Measurements from ENCODE around the gene TRPM3.

TRPM3 gene

DNA sequence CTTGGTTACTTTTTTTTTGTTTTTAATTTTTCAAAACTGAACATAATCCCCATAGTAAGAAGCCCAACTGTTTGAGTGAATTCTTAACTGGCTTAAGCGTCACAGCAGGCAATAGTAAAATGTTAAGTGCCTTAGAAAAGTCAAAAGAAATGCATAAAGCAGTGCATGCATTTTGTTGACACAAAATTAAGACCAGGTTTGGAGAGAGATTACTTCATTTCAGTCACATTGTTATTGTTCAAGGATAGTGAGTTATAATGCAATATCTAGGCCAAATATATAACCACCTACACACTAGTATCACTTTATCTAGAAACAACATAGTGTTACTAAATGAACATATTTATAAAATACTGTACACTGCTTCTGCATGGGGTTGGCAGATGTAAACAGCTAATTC, 590.1 kb downstream of the TRPM3 start:
- DNase-seq (ENCODE audit: low read depth in 2 of 3, low spot score in 1 of 3), result no peak

DNA sequence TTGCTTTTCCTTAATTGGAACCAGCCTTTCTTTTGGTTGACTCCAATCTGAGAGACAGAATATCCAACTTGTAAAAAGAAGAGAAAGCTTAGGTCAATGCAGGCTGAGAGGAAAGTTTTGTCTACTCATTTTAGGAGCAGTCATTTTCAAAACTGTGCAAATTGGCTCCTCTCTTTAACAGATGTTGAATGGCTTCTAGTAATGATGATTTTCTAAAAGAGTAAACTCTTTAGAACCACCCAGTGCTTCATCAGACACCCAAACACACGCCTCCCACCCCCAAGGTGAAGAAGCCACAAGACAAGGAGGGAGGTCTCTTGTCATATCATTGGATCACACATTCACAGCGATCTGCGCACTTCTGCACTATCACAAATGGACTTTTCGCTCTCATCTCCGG, 590.7 kb downstream of the TRPM3 start:
- DNase-seq (ENCODE audit: low read depth in 2 of 3, low spot score in 1 of 3), result no peak

DNA sequence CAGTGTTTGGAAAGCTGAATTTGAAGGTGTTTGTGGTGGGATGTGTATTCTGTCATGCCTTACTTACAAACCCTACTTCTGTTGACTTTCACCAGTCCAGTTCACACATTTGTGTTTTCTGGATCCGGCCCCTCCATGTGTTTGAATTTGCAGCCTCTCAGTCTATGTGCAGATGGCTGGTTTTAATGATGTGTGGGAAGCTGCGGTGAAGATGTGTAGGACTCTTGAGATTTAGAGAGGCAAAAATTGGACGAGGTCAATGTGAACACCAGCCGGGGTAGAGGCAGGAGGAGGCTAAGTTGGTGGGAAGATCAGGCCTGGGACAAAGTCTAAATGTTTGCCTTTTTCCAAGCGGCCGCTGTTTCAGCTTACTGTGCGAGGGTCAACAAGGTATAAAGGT, 591.6 kb downstream of the TRPM3 start:
- DNase-seq (ENCODE audit: low read depth in 2 of 3, low spot score in 1 of 3), result no peak

DNA sequence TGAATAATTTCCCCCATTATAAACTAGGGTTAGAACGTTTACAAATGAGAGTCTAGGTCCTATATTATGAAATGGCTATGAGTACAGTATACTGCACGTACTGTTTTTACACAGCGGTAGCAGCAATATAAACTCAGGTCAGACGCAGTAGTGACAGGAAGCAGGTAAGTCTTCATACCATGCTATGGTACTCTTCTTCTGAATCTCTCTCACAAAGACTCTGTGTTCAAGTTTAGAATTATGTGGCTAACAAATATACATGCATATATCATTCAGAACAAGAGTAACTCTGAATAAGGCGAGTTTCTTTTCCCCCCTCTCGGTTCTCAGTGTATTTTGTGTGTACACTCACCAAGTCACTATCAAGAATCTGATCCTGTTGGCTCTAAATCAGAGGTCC, 592.0 kb downstream of the TRPM3 start:
- no peak for DNase-seq (ENCODE audit: low read depth in 2 of 3, low spot score in 1 of 3)

DNA sequence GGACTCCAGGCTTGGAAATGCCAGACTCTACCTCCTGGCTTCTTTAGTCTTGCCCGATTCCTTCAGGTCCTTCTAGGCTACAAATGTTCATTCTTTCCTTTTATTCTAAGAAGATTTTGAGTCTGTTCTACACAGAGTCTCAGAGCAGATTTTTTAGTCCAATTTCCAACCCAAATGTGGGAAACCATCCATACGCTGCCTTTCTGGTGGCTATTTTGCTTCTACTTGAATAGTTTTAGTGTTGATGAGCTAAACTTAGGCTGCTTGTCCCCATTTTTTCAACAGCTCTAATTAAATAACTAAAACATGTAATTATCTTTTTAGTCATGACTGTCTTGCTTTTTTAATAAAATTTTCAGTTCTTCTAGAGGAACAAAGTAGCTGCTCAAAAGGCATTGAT, 594.5 kb downstream of the TRPM3 start:
- no peak for DNase-seq (ENCODE audit: low read depth in 2 of 3, low spot score in 1 of 3)

DNA sequence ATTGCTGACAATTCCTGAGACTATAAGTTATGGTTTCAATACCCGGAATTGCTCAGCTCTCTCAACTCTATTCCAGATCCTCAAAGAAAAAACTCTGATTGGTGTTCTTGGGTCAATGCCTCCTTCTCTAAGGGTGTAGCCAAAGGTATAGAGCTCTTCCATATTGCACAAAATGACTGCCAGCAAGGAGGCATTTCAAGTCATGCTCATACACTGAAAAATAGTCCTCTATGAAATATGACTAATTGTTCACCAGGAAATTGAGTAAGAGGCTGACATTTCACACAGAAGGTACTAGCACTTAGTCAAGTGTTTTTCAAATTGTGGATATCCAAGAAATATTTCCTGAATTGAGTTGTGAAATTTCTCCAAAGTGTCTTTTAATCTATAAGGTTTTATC, 595.9 kb downstream of the TRPM3 start:
- no peak for DNase-seq (ENCODE audit: low read depth in 2 of 3, low spot score in 1 of 3)

DNA sequence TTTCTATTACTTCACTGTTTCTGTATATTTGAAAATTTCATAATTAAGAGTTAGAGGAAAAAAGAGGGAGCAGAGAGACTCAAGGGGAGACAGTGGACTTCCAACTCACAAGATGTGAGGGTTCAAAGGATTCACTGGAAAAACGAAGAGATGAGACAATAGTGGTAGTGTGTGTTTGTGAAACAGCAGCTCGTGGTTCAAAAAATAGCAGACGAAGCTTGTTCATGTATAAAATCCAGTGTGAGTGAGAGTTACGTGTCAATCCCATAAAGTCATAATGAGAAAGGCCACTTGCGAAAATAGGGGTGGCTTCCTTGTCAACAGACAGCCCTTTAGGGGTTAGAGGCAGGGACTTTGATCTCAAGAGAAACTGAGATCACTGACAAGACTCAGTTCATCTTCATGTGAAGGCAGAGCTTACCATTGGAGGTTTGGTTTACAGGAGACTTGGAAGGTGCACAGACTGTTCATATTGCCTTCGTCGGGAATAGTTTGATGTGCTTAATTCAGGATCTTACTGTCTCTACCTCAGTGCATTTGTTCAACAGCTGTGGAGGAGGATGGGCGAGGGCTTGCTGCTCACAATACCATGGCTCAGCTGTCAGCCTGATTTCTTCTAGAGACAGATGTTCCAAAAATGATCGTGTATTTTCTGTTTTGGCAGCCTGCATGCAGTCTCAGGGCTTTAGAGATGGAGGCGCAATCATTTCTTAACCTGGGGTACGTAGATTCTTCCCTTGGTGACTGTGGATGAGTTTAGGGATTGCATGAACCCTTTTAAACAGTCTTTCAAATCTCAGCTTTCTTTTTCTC, 601.3 kb downstream of the TRPM3 start:
- peak in 1 of 3 donors; percentile 21 for DNase-seq (ENCODE audit: low read depth in 2 of 3, low spot score in 1 of 3)

DNA sequence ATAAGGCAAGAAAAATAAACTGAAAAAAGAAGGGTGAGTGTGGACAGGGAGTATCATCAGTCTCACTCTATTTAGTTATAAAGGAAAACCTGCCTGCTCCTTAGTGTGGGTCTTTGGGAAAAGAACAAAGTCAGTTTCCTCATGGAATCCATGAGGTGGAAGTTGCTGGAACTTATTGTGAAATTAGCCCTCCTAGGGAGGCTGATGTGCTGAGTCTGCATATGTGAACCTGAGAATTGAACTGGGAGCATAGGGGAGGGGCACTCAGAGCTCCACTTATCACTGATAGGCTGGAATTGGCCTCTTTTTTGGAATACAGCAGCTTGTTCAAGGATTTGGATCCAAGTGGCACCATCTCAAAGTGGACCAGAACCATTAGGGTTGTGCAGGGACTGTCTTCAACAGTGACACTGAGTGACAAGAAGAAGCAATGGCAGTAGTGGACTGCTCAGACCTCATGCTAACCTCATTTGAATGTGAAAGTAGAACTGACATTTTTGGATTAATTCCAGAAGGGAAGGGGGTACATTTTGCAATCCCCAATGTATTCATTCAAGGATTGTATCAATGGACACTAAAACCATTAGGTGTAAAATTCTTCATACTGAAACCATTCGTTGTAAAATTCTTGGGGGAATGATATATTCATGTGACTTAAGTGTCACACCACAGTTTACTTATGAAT, 603.4 kb downstream of the TRPM3 start:
- DNase-seq (ENCODE audit: low read depth in 2 of 3, low spot score in 1 of 3), result no peak

DNA sequence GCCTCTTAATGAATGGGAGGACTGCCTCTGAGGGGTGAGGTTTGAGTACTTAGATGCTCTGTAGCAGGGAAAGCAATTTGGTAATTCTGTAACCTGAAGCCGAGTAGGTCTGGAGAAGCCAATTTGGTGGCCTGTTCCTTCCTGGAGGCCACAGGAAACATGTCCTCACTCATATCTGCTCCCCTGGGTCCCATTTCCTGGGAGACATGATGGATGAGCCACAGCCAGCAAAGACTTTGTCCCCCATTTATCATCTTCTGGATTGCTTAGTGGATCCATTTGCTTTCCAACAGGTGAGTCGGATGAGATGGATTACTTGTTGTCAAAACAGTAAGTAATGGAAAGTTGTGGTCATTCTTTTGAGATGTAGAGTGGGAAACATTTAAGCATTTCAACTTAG, 607.1 kb downstream of the TRPM3 start:
- DNase-seq (ENCODE audit: low read depth in 2 of 3, low spot score in 1 of 3), result no peak

DNA sequence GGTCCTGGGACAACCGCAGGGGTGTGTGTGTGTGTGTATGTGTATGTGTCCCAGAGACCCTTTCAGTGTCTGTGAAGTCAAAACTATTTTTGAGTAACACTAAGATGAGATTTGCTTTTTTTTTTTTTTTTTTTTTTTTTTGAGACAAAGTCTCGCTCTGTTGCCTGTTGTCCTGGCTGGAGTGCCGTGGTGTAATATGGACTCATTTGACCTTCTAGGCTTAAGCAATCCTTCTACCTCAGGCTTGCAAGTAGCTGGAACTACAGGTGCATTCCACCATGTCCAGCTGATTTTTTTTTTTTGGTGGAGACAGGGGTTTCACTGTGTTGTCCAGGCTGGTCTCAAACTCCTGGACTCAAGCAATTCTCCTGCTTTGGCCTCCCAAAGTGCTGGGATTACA, 609.6 kb downstream of the TRPM3 start:
- DNase-seq (ENCODE audit: low read depth in 2 of 3, low spot score in 1 of 3), result no peak

DNA sequence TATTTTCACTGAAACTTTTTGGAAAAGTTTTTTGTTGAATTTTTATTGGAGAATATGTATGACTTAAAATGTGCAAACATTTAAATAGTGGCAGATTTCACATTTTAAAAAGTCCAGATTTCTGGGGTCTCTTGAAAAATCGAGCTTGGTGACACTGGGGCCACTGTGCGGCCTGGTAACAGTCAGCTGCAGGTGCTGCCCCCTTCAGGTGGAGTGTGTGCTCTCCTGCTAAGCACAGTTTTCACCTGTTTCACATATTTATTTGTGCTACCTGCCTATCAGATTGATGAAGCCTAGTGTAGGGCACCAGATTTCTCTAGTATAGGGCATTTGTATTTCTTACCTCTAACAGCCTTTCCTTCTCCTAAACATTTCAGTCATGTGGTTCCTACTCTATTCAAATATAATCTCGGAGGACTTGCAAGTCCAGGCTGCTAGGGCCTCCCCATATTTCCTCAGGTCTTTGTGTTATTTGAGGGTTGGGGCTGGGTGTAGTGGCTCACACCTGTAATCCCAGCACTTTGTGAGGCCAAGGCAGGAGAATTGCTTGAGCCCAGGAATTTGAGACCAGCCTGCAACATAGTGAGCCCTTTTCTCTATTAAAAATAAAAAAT, 611.2 kb downstream of the TRPM3 start:
- DNase-seq (ENCODE audit: low read depth in 2 of 3, low spot score in 1 of 3), result peak; percentile 17 to 41 (median 24)

DNA sequence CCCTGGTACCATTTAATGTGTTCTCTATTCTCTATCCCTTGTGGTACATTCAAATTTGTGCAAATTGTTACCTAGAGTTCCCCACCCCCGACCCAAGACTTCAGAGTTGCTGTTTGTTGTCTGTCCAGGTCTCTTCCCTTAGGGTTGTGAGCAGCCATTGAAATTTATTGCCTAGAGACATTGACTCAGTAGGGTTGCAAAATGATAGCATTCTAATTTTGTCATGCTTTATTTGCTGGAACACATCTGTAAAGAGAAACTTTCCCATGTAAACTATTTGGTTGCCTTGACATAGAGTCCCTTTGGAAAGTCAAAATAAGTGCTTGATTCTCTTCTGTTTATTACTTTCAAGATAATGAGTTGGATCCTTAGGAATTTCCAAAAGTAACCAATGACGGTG, 615.3 kb downstream of the TRPM3 start:
- DNase-seq (ENCODE audit: low read depth in 2 of 3, low spot score in 1 of 3), result no peak

DNA sequence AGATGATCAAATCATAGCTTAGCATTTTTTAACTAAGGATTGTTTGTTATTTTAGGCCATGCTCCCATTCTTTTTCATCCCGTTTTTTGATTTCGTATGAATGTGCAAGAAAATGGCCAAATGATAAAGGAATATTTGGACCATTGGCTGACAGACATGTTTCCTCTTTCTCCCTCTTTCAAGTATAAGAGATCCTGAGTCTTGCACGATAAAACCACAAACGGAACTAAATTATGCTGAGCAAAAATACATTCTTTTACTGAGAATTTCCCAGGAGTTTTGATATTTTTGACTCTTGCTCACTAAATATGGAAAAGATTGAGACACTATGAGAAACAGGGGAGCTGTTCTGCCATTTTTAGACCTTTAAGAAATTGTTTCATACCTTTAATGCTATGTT, 616.6 kb downstream of the TRPM3 start:
- no peak for DNase-seq (ENCODE audit: low read depth in 2 of 3, low spot score in 1 of 3)

DNA sequence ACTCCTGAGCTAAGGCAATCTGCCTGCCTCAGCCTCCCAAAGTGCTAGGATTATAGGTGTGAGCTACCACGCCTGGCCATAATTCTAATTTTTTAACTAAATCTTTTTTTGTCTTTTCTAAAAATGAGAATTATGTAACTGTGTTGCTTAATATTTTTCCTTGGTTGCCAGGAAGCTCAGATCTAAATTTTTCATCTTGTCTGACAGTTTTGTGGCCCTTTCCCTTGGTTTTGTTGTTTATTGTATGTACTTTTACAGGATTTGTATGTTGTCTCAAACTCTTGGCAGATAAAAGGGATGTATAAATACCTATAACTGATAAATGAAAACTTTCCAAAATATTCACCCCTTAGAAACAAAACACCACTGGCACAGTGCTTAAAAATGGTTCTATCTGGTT, 618.7 kb downstream of the TRPM3 start:
- no peak for DNase-seq (ENCODE audit: low read depth in 2 of 3, low spot score in 1 of 3)

DNA sequence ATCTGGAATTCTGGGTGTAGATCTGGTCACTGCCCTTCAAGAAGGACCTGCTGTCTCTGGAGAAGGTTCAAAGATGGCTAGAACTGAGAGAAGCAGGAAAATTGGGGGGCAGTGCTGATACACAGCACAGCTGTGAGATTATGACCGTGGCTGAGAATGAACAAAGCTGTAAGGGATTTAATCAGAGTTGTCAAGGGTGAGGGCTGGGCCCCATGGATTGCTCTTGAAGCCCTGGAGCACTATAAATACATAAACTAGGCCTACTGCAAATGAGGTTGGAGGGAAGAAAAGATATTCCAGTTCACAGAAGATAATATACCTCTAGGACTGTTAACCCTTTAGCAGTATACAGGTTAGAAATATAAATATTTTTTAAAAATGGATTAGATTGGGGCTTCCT, 620.6 kb downstream of the TRPM3 start:
- no peak for DNase-seq (ENCODE audit: low read depth in 2 of 3, low spot score in 1 of 3)

DNA sequence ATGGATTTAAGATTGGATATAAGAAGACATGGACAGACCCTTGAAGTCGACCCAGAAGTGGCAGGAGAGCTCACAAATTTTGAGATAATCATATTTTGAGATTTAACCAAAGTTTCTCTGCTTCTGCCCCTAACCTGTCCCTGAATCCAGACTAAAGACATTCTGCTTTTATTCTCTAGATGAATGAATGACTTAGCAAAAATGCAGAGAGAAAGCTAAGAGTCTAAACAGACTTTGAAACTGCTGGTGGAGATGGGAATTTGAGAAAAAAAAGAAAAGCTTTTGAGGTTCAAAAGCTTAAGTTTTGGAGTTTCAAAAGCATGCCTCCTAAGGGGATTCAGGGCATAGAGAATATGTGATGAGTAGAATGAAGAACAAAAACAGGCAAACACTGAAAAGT, 621.8 kb downstream of the TRPM3 start:
- no peak for DNase-seq (ENCODE audit: low read depth in 2 of 3, low spot score in 1 of 3)

DNA sequence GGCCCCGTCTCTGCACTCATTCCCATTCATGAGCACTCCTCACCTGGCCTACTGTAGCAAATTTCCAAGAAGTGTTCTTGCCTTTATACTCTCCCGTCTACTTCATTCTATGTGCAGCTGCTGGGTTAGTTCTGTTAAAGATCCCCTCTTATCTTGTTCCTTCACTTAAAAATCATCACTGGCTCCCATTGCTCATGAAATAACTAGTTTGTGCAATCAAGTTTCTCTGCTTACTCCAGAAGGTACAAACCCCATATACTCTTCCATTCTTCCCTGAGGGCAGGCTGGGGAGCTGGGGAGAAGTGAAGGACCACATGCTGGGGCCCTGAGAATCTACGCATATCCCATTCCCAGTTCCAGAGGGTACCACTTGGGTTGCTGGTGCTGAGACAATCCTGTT, 622.6 kb downstream of the TRPM3 start:
- no peak for DNase-seq (ENCODE audit: low read depth in 2 of 3, low spot score in 1 of 3)

DNA sequence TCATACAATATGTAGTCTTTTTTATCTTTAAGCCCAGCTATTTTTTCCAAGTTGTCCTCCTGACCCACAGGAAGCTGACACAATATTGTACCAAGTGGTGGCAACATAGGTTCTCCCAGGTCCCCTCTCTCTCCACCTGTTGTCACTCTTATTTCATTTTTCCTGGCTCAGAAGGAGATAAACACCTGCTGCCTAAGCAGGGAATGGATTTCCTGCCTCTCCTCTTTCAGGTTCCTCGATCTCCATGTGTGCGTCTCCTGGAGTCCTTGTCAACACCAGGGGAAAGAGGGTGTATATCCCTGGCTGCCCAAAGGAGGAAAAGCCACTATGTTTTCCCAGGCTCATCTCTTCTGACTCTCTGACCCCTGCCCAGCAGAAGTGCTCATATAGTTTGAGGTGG, 625.2 kb downstream of the TRPM3 start:
- no peak for DNase-seq (ENCODE audit: low read depth in 2 of 3, low spot score in 1 of 3)

DNA sequence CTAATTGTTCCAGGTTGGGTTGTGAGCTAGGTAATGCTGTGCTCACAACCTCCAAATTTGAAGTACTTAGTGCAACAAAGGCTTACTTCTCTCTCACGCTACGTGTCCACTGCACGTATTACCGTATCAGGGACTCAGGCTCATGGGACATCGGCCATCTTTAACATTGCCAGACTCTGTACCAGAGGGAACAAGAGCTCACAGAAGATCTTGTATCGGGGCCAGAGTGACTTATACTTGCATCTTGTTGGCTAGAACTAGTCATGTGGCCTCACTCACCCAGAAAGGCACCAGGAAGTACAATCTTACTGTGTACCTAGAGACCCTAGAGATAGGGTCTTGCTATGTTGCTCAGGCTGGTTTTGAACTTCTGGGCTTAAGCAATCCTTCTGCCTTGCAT, 625.9 kb downstream of the TRPM3 start:
- no peak for DNase-seq (ENCODE audit: low read depth in 2 of 3, low spot score in 1 of 3)

DNA sequence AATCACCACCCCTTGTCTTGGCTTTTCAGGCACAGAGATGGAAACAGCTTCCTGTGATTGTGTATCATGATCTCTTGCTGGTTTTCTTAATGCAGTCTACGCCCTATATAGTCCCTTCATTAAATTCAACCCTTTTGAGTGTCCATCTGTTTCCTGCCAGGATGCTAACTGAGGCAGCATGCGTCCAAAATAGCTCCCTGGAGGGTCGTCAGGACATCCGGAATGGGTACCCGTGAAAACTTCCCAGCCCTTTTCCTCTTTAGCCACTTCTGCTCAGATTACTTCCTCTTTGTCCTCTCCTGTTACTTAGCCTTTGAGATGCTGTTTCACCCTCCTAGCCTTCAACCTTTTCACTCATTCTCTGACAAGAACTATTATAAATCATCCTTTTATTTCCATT, 627.2 kb downstream of the TRPM3 start:
- no peak for DNase-seq (ENCODE audit: low read depth in 2 of 3, low spot score in 1 of 3)

DNA sequence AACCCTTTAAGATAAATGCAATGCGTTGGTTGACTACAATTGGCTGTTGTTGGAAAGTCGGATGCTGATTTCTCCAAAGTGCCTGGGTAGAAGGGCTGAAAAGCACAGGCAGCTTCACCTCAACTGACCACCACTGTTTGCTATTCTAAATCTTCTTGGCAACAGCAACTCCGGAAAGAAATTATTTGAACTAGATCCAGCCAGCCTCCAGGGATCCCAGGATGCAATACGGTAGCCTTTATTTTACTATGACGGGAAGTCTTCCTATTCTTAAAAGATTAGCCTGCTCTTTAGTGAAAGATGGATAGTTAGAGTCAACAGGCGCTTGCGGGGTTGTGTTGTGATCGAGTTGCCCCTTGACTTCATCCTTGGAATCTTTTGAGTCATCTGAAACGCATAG, 628.4 kb downstream of the TRPM3 start:
- DNase-seq (ENCODE audit: low read depth in 2 of 3, low spot score in 1 of 3), result no peak

DNA sequence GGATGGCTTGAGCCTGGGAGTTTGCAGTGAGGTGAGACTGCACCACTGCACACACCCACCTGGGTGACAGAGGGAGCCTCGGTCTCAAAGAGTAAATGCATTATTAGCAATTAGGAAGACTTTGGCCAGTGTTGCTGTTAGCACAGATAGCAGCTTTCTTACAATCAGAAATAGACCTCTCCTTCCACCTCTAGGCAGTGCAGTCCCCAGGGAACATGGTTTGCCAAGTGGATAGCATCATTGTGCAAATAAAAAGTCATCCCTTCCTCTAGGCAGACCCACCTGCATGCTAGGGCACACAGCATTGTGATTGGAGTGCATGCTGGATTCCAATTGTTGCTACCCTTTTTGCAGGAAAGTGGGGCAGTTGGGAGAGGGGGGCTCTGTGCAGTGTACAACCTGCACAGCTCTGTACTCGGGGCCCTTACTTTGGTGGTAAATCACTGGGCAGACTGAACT, 629.1 kb downstream of the TRPM3 start:
- no peak for DNase-seq (ENCODE audit: low read depth in 2 of 3, low spot score in 1 of 3)
